Effector CD4-positive, alpha-beta T cell (primary cell): ENCODE data around the gene PRKAG3.

Source experiments
- DNase-seq: peaks from one replicate; pipeline ENCODE4 v3.0.0-alpha.2; 2020

Gene PRKAG3

DNA sequence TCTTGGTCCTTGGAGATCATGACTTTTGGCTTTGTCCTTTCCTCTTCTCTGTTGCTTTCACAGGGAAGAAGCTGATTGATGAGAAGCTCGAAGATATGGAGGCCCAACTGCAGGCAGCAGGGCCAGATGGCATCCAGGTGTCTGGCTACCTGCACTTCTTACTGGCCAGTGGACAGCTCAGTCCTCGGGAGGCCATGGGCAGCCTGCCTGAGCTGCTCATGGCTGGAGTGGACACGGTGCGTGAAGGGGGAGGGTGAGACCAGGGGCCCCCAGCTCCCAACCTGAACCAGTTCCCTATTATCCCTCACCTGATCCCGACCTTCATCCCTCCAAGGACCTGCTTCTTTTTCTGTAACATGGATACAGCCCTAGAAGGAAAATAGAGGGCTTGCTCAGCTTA lies 18.7 kb downstream of the PRKAG3 start:
- DNase-seq: no peak

- no peak for DNase-seq
Observed at GRCh38 chr2:218812096-218812815, 19.3 kb downstream of the PRKAG3 start.

- DNase-seq: no peak
Observed at GRCh38 chr2:218811382-218811781, 20.2 kb downstream of the PRKAG3 start.

DNA sequence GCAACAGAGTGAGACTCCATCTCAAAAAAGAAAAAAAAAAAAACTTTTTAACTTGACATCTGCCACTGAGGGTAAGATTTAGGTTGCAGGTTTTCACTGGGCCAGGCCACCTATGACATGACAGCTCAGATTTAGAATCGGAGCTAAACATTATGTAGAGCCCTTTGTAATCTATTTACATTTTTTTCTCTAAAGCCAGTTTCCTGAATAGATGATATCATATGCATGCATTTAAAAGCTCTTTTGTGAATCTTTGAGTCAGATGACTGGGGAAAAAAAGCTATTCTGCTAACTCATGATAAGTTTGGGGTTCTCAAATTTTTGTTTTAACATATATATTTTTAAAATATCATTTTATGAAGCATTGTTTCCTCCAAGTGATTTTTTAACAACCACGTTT lies 21.3 kb downstream of the PRKAG3 start:
- no peak for DNase-seq

DNA sequence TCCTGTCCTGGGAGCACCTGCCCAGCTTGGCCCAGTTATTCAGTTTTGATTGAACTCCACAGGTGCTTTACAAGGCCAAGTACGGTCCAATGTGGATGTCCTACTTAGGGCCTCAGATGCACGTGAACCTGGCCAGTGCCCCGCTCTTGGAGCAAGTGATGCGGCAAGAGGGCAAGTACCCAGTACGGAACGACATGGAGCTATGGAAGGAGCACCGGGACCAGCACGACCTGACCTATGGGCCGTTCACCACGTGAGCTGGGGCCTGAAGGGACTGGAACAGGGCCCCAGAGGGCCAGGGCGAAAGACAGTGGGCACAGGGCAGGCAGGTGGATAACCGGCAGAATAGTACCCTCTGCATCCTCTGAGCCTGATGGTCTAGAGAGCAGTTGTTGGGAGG lies 22.1 kb downstream of the PRKAG3 start:
- DNase-seq: no peak

- no peak for DNase-seq
Observed at GRCh38 chr2:218807626-218808025, 24.0 kb downstream of the PRKAG3 start.

DNA sequence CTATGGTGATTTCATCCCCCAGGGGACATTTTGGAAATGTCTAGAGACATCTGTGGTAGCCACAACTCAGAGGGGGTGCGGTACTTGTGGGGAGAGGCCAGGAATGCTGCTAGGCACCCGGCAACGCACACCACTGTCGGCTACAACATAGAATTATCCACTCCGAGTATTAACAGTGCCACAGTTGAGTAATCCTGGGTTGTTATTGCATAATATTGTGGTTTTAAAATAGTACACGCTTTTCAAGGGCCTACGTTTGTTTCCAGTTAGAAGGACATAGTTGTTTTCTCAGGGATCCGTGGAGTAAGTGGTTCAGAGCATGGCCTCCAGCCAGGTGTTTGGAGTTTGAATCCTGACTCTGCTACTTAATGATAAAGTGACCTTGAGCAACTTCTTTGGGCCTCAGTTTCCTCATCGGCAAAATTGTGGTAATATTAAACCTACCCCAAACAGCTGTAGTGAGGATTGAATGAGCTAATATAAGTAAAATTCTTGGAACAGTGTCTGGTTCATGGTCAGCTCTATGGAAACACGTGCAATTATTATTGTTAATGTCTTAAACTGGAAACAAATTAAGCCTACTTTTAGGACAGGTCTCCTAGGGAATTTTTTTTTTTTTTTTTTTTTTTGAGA lies 25.1 kb downstream of the PRKAG3 start:
- no peak for DNase-seq

GRCh38 chr2:218805627-218806026 lies 26.0 kb downstream of the PRKAG3 start:
- no peak for DNase-seq

DNA sequence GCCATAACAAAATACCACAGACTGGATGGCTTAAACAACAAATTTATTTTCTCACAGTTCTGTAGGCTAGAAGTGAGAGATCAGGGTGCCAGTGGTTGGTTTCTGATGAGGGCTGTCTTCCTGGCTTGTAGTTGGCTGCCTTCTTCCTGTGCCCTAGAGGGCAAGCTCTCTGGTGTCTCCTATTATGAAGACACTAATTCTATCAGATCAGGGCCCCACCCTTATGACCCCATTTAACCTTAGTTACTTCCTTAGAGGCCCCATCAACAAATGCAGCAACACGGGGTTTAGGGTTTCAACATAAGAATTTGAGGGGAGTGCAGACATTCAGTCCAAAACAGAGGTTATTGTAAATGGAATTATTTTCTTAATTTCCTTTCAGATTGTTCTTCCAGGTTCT lies 26.8 kb downstream of the PRKAG3 start:
- no peak for DNase-seq

DNA sequence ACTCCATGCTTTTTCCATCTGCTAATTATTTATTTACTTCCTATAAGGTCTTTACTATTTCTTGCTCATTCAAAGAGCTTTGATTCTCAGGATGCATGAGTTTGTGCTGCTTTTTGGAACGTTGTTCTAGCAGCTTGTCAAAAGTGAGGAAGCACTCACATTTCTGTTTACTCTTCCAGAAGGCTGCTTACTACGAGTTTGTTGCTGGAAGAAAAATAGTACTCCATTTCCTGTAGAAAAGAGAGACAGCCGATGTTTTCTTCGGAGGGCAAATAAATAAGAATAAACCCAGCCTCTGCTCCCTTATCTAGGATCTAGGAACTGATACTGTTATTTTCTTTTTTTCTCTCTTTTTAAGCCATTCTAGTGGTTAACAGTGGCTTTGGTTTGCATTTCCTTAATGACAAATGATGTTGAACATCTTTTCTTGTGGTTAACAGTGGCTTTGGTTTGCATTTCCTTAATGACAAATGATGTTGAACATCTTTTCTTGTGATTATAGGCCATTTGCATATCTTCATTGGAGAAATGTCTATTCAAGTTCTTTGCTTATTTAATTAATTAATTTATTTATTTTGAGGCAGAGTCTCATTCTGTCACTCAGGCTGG lies 29.1 kb downstream of the PRKAG3 start:
- DNase-seq: no peak

DNA sequence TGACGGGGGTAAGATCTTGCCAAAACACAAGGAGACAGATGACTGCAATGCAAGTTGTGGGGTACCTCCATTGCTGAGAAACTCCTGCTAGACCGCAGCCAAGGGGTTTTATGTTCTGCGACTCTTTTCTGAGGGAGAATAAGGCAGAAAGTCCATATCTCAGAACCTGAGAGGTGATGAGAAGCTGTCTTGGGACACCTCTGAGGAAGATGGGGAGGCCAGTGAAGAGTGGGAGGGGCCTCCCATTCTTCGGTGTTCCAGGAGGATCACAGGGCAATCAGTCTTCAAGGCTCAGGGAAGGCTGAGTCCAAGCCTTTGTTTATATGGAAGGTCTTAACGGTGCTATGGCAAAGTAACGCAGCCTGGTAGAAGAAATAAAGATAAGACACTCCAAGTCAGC lies 31.6 kb downstream of the PRKAG3 start:
- DNase-seq: no peak

- DNase-seq: no peak
Observed at GRCh38 chr2:218798767-218799504, 32.7 kb downstream of the PRKAG3 start.

- DNase-seq: no peak
Observed at GRCh38 chr2:218796691-218797090, 34.9 kb downstream of the PRKAG3 start.

- DNase-seq: no peak
Observed at GRCh38 chr2:218792433-218792832, 39.2 kb downstream of the PRKAG3 start.

DNA sequence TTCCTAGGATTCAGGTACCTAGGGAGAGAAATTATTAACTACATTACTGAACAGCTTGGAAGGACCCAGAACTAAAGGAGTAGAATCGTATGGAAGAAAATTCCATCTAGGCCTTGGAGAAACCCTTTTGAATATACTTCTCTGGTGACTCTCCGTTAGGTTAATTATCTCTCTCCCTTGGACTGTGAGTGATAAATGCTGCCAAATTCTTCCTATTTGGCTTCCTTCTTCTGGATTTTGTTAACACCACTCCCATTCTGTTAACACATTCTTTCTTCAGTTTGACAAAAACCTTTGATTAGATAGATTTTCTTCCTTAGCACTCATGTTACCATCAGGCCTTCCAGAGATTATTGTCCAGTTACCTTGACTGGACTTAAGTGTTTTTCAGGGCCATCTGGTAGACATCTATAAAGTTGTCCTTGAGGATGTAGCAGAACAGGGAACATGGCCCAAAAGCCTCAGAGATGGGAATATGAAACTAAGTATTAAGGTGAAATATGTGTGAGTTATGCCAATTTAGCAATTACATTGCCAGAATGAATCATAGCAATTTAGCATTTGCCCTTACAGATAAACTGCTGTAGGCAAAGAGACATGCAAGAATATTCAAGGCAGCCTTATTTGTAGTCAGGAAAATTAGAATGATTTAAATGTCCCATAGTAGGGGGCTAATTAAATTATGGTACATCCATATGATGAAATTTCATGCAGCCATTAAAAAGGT lies 42.9 kb downstream of the PRKAG3 start:
- no peak for DNase-seq

DNA sequence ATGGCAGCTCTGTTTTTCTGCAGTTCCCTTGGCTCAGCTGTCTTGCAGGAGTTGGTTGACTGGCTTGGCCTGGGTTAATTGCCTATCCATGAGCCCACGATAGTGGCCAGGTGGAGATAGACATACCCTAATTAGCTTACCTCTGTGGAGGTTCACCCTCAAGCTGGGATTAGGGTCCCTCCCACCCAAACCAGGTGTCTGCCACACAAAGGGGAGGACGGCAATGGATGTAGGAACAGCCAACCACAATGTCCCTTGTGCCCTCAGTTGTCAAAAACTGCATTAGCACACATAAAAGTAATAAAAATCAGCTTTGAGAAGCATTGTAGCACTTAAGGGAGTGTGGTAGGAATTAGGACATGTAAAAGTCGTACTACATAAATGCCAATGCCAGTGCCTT lies 45.5 kb downstream of the PRKAG3 start:
- no peak for DNase-seq

GRCh38 chr2:218785103-218785502 lies 46.5 kb downstream of the PRKAG3 start:
- no peak for DNase-seq

DNA sequence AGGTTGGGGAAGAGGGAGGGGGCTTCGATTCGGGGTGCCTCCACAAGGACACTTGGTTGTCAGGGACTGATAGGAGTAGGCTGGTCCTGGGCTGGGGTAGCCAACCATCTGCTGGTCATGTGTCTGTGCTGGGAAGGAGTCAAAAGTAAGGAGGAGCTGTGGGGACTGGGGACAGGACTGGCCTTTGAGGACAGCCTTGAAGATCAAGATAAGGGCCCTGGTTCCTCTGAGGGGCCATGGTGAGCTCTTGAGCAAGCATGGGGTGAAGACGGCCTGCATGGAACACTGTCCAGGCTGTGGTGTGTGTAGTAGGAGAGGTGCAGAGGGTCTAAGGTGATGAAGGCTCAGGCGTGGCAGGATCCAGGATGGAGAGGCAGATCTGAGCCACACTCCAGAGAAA lies 47.9 kb downstream of the PRKAG3 start:
- DNase-seq: no peak

DNA sequence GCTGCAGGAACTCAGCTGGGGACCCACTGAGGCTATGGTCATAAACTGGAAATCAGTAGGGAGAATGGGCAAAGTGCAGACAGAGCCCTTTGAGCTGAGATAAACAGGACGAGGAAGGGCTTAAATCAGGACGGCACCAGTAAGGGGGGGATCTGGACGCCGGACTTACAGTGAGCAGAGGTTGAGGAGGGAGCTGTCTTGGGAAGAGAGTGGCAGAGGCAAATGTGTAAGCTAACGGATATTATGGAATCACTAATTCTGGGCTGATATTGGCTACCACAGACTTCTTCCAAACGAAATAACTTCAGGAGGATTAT lies 49.1 kb downstream of the PRKAG3 start:
- no peak for DNase-seq

GRCh38 chr2:218781691-218782527 lies 49.7 kb downstream of the PRKAG3 start, which contains the start of gene CYP27A1:
Gene CYP27A1 (plus strand): TSS chr2:218782147. CDS start chr2:218782183, 36 bp downstream.
- no peak for DNase-seq

- no peak for DNase-seq
Observed at GRCh38 chr2:218780851-218781690, 50.5 kb downstream of the PRKAG3 start.
